Glutamatergic neuron (in vitro differentiated cells): ENCODE results near the gene ASXL1. TPM values are rescaled to one million over a fixed set of nuclear protein-coding genes. Genes with fewer than 3 reads are reported as not detected.

Experiments used
- DNase-seq: peaks from one replicate; pipeline ENCODE4 v3.0.0; 2022
- H3K27ac Mint-ChIP-seq: one replicate; pipeline ENCODE4 v1.8.0; 2020; ENCODE audit warnings: mild to moderate bottlenecking, mixed read lengths, inconsistent platforms; ENCODE audit not compliant: unreplicated experiment
- H3K27me3 Mint-ChIP-seq: one replicate; pipeline ENCODE4 v1.8.0; 2020; ENCODE audit warnings: mild to moderate bottlenecking, moderate library complexity, mixed read lengths, inconsistent platforms; ENCODE audit not compliant: unreplicated experiment
- H3K36me3 Mint-ChIP-seq: one replicate; pipeline ENCODE4 v1.8.0; 2020; ENCODE audit warnings: mild to moderate bottlenecking, mixed read lengths, inconsistent platforms; ENCODE audit not compliant: unreplicated experiment
- H3K4me1 Mint-ChIP-seq: one replicate; pipeline ENCODE4 v1.8.0; 2020; ENCODE audit warnings: mild to moderate bottlenecking, low read depth, mixed read lengths, inconsistent platforms; ENCODE audit not compliant: unreplicated experiment
- H3K4me3 Mint-ChIP-seq: one replicate; pipeline ENCODE4 v1.8.0; 2020; ENCODE audit warnings: mild to moderate bottlenecking, mixed read lengths, inconsistent platforms; ENCODE audit not compliant: unreplicated experiment
- H3K9me3 Mint-ChIP-seq: one replicate; pipeline ENCODE4 v1.8.0; 2020; ENCODE audit warnings: mild to moderate bottlenecking, moderate library complexity, mixed read lengths, inconsistent platforms; ENCODE audit not compliant: unreplicated experiment
- total RNA-seq: library from RNA; stranded (reverse); fragmentation: NEBNext Ultra II Directional; extraction: Animal tissue kit (Norgen Biotek cat#: 25700); gene quantifications from one replicate; pipeline ENCODE4 v1.2.1, GENCODE V29; 2021; ENCODE audit not compliant: unreplicated experiment
- TF ChIP-seq, protein P1 (sequence below): fragments of 200-600 bp; sonication (generic); IDR thresholded peaks from one replicate; pipeline ENCODE4 v1.5.0; 2021; ENCODE audit not compliant: partially characterized antibody, unreplicated experiment

ASXL1 gene
- total RNA-seq, 1 donor from 2014 or later, result 85.1 TPM

- peaks cover 16% of the 10 kb centered on the region for H3K27me3 Mint-ChIP-seq
- TF ChIP-seq, protein P1, sequence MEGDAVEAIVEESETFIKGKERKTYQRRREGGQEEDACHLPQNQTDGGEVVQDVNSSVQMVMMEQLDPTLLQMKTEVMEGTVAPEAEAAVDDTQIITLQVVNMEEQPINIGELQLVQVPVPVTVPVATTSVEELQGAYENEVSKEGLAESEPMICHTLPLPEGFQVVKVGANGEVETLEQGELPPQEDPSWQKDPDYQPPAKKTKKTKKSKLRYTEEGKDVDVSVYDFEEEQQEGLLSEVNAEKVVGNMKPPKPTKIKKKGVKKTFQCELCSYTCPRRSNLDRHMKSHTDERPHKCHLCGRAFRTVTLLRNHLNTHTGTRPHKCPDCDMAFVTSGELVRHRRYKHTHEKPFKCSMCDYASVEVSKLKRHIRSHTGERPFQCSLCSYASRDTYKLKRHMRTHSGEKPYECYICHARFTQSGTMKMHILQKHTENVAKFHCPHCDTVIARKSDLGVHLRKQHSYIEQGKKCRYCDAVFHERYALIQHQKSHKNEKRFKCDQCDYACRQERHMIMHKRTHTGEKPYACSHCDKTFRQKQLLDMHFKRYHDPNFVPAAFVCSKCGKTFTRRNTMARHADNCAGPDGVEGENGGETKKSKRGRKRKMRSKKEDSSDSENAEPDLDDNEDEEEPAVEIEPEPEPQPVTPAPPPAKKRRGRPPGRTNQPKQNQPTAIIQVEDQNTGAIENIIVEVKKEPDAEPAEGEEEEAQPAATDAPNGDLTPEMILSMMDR, result peak; percentile 61
- H3K9me3 Mint-ChIP-seq, result peaks cover 18% of the 10 kb centered on the region
- no peak overlapping the region for H3K4me3 Mint-ChIP-seq
- DNase-seq, result peak; percentile 68
- H3K36me3 Mint-ChIP-seq, result no peaks in the 10 kb centered on the region
- peak overlapping the region; percentile 80 for H3K27ac Mint-ChIP-seq
- H3K4me1 Mint-ChIP-seq, result peaks cover 16% of the 10 kb centered on the region
Measured at GRCh38 chr20:32470025-32470861, 112.1 kb downstream of the ASXL1 start.

DNA sequence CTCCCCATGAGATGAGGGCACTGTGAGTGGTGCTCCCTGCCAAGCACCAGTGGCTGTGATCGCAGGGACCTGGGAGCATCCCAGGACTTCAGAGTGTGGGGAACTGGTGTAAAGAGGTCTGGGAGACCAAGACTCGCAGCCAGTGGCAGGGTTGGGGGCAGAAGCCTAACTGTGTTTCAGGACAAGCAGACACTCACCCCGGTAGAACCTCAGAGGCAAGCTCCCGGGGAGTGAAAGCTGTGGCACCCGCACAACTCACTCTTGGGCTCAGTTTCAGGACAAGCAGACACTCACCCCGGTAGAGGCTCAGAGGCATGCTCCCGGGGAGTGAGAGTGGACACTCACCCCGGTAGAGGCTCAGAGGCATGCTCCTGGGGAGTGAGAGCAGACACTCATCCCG lies 112.8 kb downstream of the ASXL1 start:
- DNase-seq, result no peak
- Mint-ChIP-seq H3K9me3 (peaks cover 16% of the 10 kb centered on the region), H3K4me3 (no peak overlapping the region), H3K27me3 (peaks cover 16% of the 10 kb centered on the region), H3K4me1 (peaks cover 19% of the 10 kb centered on the region), H3K36me3 (no peaks in the 10 kb centered on the region), H3K27ac (no peak overlapping the region)
- TF ChIP-seq, protein P1, result no peak

- H3K4me3 Mint-ChIP-seq, result no peak overlapping the region
- peaks cover 24% of the 10 kb centered on the region for H3K9me3 Mint-ChIP-seq
- peaks cover 27% of the 10 kb centered on the region for H3K4me1 Mint-ChIP-seq
- DNase-seq, result no peak
- peaks cover 14% of the 10 kb centered on the region for H3K27me3 Mint-ChIP-seq
- H3K27ac Mint-ChIP-seq, result no peak overlapping the region
- TF ChIP-seq, protein P1, result no peak
- no peaks in the 10 kb centered on the region for H3K36me3 Mint-ChIP-seq
Measured at GRCh38 chr20:32472581-32473207, 114.6 kb downstream of the ASXL1 start.

DNA sequence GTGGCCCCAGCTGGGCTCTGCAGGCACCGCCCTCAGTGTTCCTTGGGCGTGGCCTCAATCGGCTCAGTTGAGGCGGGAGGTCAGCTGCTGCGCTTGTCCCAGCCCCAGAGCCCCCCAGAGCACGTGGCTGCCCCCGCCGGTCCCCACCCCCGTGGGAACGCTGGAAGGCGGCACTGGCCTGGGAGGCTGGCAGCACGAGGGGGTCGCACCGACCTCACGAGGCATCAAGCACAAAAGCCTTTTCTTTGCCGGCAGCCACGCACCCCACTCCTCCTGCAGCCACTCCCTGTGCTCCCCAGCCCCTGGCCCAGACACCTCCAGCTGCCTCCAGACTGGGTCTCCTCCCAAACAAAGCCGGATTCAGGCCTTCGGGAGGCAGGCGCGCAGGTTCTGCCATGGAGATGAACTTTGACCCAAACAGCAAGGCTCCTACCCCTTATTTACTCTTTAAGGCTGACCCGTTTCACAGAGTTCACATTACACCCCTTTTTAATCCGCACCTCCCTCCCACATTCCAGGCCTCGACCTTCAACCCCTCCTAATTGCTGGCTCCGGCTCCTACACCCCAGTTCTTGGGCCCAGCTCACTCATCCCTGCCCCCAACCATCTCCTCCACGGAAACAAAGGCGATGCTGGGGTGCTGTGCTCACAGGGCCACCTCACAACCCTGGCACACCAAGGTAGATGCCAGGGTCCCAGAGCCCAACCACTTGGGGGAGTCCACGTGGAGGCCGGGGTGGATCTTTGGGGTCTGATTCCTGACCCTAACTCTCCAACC lies 115.3 kb downstream of the ASXL1 start:
- peaks cover 19% of the 10 kb centered on the region for H3K27me3 Mint-ChIP-seq
- peaks cover 28% of the 10 kb centered on the region for H3K9me3 Mint-ChIP-seq
- H3K4me3 Mint-ChIP-seq, result peak overlapping the region; percentile 46
- peaks cover 3% of the 10 kb centered on the region for H3K36me3 Mint-ChIP-seq
- DNase-seq, result no peak
- peak overlapping the region; percentile 68 for H3K27ac Mint-ChIP-seq
- TF ChIP-seq, protein P1, result no peak
- peaks cover 27% of the 10 kb centered on the region for H3K4me1 Mint-ChIP-seq
